ENCODE measurements around the gene KDM4B.

The KDM4B gene

GRCh38 chr19:5126498-5127223, 157.7 kb downstream of the KDM4B start:
- DNase-seq = no peak

- no peak for DNase-seq
These were observed 158.8 kb downstream of the KDM4B start for GRCh38 chr19:5127717-5128116.

GRCh38 chr19:5128251-5128935, 159.5 kb downstream of the KDM4B start:
- no peak for DNase-seq

GRCh38 chr19:5128936-5129389, 160.1 kb downstream of the KDM4B start:
- no peak for DNase-seq

- no peak for DNase-seq
These were observed 160.8 kb downstream of the KDM4B start for GRCh38 chr19:5129691-5130090.

- no peak for DNase-seq
These were observed 161.6 kb downstream of the KDM4B start for GRCh38 chr19:5130371-5131030.

GRCh38 chr19:5131031-5131505, 162.2 kb downstream of the KDM4B start:
- no peak for DNase-seq

GRCh38 chr19:5131506-5132205, 162.7 kb downstream of the KDM4B start:
- no peak for DNase-seq

GRCh38 chr19:5132206-5132560, 163.3 kb downstream of the KDM4B start:
- no peak for DNase-seq

- no peak for DNase-seq
These were observed 164.1 kb downstream of the KDM4B start for GRCh38 chr19:5132698-5133651.

- DNase-seq = no peak
These were observed 165.2 kb downstream of the KDM4B start for GRCh38 chr19:5133986-5134595.

- DNase-seq = no peak
These were observed 165.8 kb downstream of the KDM4B start for GRCh38 chr19:5134691-5135090.

- no peak for DNase-seq
These were observed 167.4 kb downstream of the KDM4B start for GRCh38 chr19:5136073-5136855.

GRCh38 chr19:5137114-5137513, 168.2 kb downstream of the KDM4B start:
- no peak for DNase-seq

- no peak for DNase-seq
These were observed 168.7 kb downstream of the KDM4B start for GRCh38 chr19:5137571-5138124.

- DNase-seq = no peak
These were observed 170.0 kb downstream of the KDM4B start for GRCh38 chr19:5138606-5139582.

- DNase-seq = no peak
These were observed 170.8 kb downstream of the KDM4B start for GRCh38 chr19:5139583-5140325.

GRCh38 chr19:5141129-5141849, 172.4 kb downstream of the KDM4B start:
- DNase-seq = no peak

All from NCI-H1092 treated with DMSO at 0.1 percent for 48 hours (cell line).